Neural progenitor cell (in vitro differentiated cells): ENCODE results near the gene KCNH6.

Source experiments
- EZH2phosphoT487 ChIP-seq: fragments of 200-600 bp; sonication (generic); IDR thresholded peaks from 2 replicates; pipeline ENCODE4 v1.6.1; 2017; ENCODE audit warnings: antibody characterized with exemption
- TF ChIP-seq, protein P1 (sequence below): fragments of 200-600 bp; sonication (generic); IDR thresholded peaks from 2 replicates; pipeline ENCODE4 v1.5.1; 2017; ENCODE audit warnings: antibody characterized with exemption, mild to moderate bottlenecking

- TF ChIP-seq, protein P1, sequence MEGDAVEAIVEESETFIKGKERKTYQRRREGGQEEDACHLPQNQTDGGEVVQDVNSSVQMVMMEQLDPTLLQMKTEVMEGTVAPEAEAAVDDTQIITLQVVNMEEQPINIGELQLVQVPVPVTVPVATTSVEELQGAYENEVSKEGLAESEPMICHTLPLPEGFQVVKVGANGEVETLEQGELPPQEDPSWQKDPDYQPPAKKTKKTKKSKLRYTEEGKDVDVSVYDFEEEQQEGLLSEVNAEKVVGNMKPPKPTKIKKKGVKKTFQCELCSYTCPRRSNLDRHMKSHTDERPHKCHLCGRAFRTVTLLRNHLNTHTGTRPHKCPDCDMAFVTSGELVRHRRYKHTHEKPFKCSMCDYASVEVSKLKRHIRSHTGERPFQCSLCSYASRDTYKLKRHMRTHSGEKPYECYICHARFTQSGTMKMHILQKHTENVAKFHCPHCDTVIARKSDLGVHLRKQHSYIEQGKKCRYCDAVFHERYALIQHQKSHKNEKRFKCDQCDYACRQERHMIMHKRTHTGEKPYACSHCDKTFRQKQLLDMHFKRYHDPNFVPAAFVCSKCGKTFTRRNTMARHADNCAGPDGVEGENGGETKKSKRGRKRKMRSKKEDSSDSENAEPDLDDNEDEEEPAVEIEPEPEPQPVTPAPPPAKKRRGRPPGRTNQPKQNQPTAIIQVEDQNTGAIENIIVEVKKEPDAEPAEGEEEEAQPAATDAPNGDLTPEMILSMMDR = no peak
- TF ChIP-seq EZH2phosphoT487 = no peak
Measured at GRCh38 chr17:63483655-63484575, 39.2 kb upstream of the KCNH6 start.
